DOHH2 (cell line): ENCODE data around the gene ZNF575.

ENCODE experiments used
- H3F3A ChIP-seq: fragments of 200-600 bp; sonication (generic), shearing (Covaris generic); 2 replicates; pipeline ENCODE4 v1.6.0; 2016; ENCODE audit warnings: antibody characterized with exemption, mild to moderate bottlenecking; ENCODE audit not compliant: control insufficient read depth, insufficient read depth
- H3K27ac ChIP-seq: fragments of 200-600 bp; sonication (generic); 2 replicates; pipeline ENCODE4 v1.5.1; 2014; ENCODE audit warnings: low read depth, mild to moderate bottlenecking, low read length, moderate library complexity
- H3K27me3 ChIP-seq: fragments of 200-600 bp; sonication (generic); 2 replicates; pipeline ENCODE4 v1.6.1; 2014; ENCODE audit warnings: mild to moderate bottlenecking, low read length, mixed read lengths; ENCODE audit not compliant: control insufficient read depth
- H3K36me3 ChIP-seq: fragments of 200-600 bp; sonication (generic); 2 replicates; pipeline ENCODE4 v1.6.1; 2014; ENCODE audit warnings: mild to moderate bottlenecking, low read length, moderate library complexity, mixed read lengths; ENCODE audit not compliant: control insufficient read depth
- H3K4me1 ChIP-seq: fragments of 200-600 bp; sonication (generic); 2 replicates; pipeline ENCODE4 v1.6.1; 2014; ENCODE audit warnings: mild to moderate bottlenecking, low read length, mixed read lengths; ENCODE audit not compliant: control insufficient read depth
- H3K4me2 ChIP-seq: fragments of 200-600 bp; sonication (generic); 2 replicates; pipeline ENCODE4 v1.6.0; 2014; ENCODE audit warnings: mild to moderate bottlenecking, low read length, moderate library complexity
- H3K4me3 ChIP-seq: fragments of 200-600 bp; sonication (generic); 2 replicates; pipeline ENCODE4 v1.5.1; 2014; ENCODE audit warnings: mild to moderate bottlenecking, low read length, mixed read lengths
- H3K79me2 ChIP-seq: fragments of 200-600 bp; sonication (generic); 2 replicates; pipeline ENCODE4 v1.6.1; 2014; ENCODE audit warnings: mild to moderate bottlenecking, low read length, mixed read lengths; ENCODE audit not compliant: control insufficient read depth
- H3K9me2 ChIP-seq: fragments of 200-600 bp; sonication (generic); replicated peaks from 2 replicates; pipeline ENCODE4 v1.6.1; 2014; ENCODE audit warnings: mild to moderate bottlenecking, low read length, mixed read lengths; ENCODE audit not compliant: control insufficient read depth
- H3K9me3 ChIP-seq: fragments of 200-600 bp; sonication (generic); 2 replicates; pipeline ENCODE4 v1.6.1; 2014; ENCODE audit warnings: antibody characterized with exemption, low read length, mixed read lengths; ENCODE audit not compliant: control insufficient read depth, insufficient read depth
- H4K20me1 ChIP-seq: fragments of 200-600 bp; sonication (generic); 2 replicates; pipeline ENCODE4 v1.6.0; 2014; ENCODE audit warnings: low read depth, mild to moderate bottlenecking, antibody characterized with exemption, low read length, moderate library complexity; ENCODE audit not compliant: control insufficient read depth, insufficient read depth
- EZH2phosphoT487 ChIP-seq: fragments of 200-600 bp; sonication (generic); IDR thresholded peaks from 2 replicates; pipeline ENCODE4 v1.6.1; 2017; ENCODE audit warnings: borderline replicate concordance, mild to moderate bottlenecking, antibody characterized with exemption, low read length, moderate library complexity, mixed read lengths

The ZNF575 gene

DNA sequence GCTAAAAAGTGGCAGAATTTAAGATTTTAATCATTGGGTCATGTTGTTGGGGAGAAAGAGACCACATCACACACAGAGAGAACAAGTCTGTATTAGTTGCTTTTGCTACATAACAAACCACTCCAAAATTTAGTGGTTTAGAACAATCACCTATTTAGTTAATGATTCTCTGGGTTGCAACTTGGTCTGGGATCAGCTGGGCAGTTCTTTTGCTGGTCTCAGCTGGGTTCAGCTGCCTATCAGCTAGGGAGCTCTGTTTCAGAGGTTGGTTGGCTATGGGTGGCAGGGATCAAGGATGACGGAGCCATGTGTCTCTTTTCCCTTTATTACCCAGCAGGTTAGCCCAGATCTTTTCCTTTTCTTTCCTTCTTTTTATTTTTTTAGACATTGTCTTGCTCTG is 51.5 kb downstream of the ZNF575 start:
- Histone ChIP-seq H3K4me3 (no peak overlapping the region), H3F3A (peaks cover 10% of the 10 kb centered on the region), H4K20me1 (no peaks in the 10 kb centered on the region), H3K79me2 (no peaks in the 10 kb centered on the region), H3K4me1 (peaks cover 43% of the 10 kb centered on the region), H3K27me3 (no peaks in the 10 kb centered on the region), H3K27ac (no peak overlapping the region), H3K9me3 (no peaks in the 10 kb centered on the region), H3K4me2 (0 out of 2 replicates have a peak overlapping the region, but pooled peaks have one; percentile 5), H3K9me2 (no peaks in the 10 kb centered on the region), H3K36me3 (no peaks in the 10 kb centered on the region; the same call in 1 of the 2 replicates)
- TF ChIP-seq EZH2phosphoT487, result no peak
